GM12864 (cell line): Measurements from ENCODE around the gene ZNF800.

Experiments used
- DNase-seq: peaks from one replicate; pipeline ENCODE4 v3.0.0-alpha.2; 2011; ENCODE audit warnings: low read depth
- H3K4me3 ChIP-seq: 2 replicates; pipeline ENCODE4 v1.5.1; 2011; ENCODE audit warnings: mild to moderate bottlenecking, low read depth, low read length, control low read depth
- CTCF ChIP-seq: IDR thresholded peaks from 2 replicates; pipeline ENCODE4 v1.5.1; 2011; ENCODE audit warnings: low read depth, mild to moderate bottlenecking, moderate library complexity, low read length, control low read depth, inconsistent platforms; ENCODE audit errors: missing control alignments

Gene ZNF800

GRCh38 chr7:127336458-127336857 lies 56.0 kb downstream of the ZNF800 start:
- H3K4me3 ChIP-seq, result no peak overlapping the region
- DNase-seq, result no peak
- TF ChIP-seq CTCF, result no peak

DNA sequence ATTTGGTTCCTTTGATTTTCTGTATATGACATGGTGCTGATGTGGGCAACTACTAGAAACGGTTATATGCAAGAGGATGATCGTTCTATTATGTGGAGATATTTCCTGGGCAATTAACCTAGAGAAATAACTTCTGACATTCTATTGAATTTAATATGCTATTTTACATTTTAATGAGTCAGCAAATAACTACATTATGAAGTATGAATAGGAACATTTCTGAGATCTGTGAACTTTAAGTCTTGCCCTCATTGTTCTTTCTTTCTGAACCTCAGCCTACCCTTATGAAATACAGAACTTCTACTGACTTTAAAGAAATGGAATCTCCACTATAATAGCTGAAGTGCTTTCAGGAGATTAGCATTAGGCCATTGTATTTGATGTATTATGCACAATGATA lies 59.6 kb downstream of the ZNF800 start:
- no peak overlapping the region for H3K4me3 ChIP-seq
- no peak for TF ChIP-seq CTCF
- no peak for DNase-seq

- no peak for TF ChIP-seq CTCF
- H3K4me3 ChIP-seq, result no peak overlapping the region
- no peak for DNase-seq
Measured at GRCh38 chr7:127330070-127330469, 62.4 kb downstream of the ZNF800 start.

GRCh38 chr7:127322832-127323493 lies 69.5 kb downstream of the ZNF800 start:
- no peak overlapping the region for H3K4me3 ChIP-seq
- no peak for TF ChIP-seq CTCF
- DNase-seq, result no peak

- TF ChIP-seq CTCF, result no peak
- no peak overlapping the region for H3K4me3 ChIP-seq
- no peak for DNase-seq
Measured at GRCh38 chr7:127322351-127322750, 70.2 kb downstream of the ZNF800 start.

DNA sequence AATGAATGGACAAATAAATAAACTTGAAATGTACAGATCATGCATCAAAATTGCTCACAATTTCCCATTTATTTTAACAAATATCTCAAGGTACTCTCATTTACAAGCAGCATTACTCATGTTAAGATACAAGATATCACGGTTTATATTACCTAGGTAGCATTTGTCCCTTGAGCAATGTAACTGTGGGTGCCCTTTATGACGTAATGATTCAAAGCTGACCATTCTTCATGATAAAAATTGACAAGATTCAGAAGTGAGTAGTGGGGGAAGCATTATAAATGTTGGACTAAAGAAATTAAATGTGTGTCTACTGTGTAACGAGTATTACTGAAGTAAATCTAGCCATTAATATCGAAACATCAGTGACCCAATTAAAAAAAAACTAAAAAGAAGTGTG lies 71.5 kb downstream of the ZNF800 start:
- DNase-seq, result no peak
- no peak for TF ChIP-seq CTCF
- H3K4me3 ChIP-seq, result no peak overlapping the region
